Measurements from ENCODE around the gene LGALS3BP.
"Not testable (repeated sequence)": the region's sequence is repeated elsewhere in the genome, so short reads cannot be mapped to it uniquely, and the experiment has no call there.

Gene LGALS3BP

DNA sequence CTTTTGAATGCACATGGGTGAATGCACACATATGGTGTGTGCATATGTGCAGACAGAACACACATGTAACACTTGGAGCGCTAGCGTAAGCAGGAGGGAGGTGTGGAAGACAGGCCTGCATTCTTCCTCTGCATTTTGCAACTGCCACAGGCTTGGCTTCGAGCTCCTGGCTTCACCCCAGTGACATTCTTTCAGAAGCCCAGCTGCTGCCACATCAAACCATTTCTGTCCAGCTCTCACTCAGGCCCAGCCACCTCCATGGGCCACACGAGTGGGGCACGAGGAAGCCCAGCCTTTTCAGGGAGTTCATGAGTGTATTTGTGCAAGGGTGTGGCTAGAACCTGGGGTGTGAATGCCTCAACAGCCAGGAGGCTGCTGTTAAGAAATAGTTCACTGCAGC, 18.8 kb downstream of the LGALS3BP start:
- DNase-seq, result no peak

DNA sequence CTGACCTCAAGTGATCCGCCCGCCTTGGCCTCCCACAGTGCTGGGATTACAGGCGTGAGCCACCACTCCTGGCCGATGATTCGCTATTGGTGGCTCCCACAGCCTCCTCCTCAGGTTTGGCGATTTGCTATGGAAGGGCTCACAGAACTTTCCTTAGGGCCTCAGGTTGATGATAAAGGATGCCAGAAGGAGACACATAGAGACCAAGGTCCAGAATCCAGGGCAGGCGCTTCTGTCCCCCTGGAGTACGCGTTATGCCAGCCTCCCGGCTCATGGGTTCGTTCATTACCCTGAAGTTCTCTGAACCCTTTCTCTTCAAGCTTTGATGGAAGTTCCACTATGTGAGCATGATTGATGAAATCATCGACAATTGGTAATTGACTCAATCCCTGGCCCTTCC, 19.9 kb downstream of the LGALS3BP start:
- no peak for DNase-seq

DNA sequence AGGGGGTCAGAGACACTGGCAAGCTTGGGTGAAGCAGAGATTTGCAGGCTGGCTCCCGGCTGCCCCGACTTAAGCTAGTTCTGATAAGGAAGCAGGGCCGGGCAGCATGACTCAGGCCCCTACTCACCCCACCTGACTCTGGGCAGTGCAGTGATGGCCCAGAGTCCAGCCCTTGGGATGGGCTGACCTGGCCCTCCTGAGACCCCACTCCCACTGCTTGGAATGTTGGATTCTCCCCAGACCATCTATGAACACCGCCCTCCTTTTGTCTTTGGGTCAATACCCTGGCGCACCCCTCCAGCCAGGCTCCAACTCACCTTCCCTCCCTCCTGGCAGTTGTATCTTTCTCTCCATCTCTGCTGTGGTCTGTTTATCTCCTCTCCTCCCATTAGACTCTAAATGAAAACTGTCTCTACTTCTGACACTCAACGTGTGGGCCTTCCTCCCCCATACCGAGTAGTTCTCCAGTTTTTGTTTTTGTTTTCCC, 21.0 kb downstream of the LGALS3BP start:
- no peak for DNase-seq

DNA sequence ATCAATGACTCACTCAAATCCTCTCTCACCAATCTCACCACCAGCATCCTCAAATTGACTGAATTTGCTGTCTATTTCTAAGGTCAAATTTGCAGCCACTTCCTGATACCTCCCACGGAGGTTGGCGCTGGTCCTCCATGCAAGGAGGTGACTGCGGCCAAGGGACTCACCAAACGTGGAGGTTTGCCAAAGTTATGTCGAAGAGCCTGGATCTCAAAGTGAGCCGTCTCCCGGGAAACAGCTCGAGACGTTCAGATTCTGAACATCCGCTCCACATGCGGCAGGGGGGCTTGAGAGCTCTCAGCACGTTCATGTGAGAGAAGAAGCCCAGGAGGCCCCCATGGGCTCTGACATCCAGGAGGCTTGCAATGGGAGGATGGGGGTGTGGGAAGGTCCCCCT, 22.6 kb downstream of the LGALS3BP start:
- DNase-seq, result no peak

DNA sequence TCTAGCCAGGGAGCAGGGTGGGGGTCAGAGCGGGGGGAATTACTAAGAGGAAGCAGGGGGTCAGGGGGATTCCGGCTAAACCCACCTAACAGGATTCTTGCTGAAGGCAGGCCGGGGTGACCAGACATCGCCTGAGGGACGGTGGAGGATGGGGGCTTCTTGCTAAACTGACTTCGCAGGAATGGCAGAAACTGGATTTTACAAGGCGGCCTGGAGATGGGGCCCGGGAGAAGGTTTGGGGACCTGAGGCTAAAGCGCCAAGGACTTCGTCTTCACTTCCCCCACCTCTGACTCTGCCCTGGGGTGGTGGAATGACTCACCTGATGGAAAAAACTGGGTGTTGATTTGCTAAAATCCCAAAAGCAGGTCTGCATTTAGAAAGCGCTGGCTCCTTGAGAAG, 23.5 kb downstream of the LGALS3BP start:
- DNase-seq, result no peak

DNA sequence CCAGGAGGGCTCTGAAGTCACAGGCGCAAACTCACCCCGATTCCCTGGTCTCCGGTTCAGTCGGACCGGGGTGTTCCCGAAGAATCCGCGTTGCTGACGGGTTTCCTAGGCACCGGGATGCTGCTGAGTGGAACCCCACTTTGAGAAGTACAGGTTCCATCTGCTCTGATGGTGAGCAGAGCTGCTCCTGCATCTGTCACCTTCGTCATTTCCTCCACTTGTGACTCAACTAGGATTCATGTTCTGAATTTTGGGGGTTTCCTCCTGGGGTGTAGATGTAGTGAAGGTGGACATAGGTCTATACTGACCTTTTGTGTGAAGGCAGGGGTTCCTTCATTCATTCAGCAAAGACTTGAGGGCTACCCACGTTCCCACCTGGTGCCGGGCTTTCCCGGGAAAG, 25.0 kb downstream of the LGALS3BP start:
- DNase-seq, result no peak

DNA sequence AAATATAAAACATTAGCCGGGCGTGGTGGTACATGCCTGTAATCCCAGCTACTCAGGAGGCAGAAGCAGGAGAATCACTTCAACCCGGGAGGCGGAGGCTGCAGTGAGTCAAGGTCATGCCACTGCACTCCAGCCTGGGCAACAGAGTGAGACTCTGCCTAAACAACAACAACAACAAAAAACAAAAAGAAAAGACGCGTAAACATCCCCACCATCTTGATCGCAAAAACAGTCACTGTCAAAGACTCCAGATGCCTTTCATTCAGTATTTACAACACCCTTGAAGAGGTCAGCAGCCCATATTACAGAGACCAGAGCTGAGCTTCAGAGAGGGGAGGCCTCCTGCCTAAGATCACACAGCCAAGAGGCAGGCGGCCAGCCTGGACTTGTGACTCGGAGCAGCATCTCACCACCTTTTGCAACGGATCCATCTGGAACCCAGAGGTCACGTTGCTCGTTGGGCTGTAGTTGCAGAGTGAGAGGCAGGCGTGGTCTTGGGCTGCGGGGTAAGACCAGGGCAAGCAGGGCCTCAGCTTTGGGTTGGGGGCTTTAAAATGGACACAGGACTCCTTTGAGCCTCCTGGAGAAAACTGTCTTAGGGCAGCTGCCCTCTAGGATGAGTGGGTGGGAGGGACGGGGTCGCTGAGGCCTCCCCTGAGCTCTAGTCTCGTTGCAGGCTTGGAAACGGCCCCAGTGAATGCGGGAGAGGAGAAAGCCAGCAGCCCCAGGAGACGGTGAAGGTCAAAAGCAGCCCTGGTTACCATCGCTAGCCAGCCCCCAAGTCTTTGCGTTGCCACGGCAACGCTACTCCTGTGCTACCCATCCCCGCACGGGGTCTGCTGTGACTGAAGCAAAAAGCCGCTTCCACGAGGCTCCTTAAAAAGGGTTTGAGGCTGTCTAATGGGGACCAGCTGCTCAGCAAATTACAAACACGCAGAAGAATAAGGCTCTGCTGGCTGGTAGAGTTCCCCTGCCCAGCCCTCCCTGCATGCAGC, 26.1 kb downstream of the LGALS3BP start:
- no peak for DNase-seq

DNA sequence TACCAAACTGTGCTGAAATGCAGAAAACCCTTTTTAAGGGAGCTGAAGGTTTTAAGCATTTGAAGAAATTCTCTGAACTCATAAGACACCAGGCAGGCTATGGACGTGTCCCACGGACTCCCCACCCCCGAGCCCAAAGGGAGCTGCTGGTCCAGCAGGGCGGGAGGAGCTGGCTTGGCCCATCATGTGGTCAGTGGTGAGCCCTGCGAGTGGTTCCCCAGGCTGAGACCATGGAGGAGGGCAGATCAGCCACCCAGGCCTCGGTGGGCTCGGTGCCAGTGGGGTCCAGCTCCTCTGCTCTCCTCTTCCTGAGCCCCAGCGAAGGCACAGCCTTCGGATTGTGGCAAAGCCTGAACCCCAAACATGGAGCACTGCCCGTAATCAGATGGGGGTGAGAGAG, 27.0 kb downstream of the LGALS3BP start:
- no peak for DNase-seq

DNA sequence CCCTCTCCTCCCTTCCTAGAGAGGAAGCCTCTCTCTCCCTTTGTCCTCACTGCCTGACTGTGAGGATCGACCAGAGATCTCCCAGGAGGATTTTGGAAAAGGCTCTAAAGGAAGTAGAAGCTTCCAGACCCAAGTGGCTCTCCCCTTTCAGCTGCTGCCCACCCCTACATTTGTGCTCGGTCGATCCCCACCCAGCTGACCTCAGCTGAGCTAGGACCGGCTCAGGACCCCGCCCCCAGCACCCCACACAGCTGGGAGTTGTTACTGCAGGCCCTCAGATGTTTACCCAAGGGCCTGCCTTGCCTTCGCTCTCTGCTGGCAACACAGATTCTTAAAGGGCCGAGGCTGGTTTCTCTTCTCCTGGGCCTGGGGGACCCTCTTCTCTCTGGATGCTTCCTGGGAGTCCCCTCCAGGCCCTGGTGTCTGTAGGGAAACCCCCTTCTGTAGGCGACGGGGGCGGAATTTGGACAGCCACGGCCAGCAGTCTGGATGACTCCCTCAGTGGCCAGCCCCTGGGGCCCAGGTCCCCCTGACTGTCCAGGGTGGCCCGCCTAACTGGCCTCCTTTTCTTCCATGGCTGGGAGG, 27.7 kb downstream of the LGALS3BP start:
- DNase-seq, result no peak

DNA sequence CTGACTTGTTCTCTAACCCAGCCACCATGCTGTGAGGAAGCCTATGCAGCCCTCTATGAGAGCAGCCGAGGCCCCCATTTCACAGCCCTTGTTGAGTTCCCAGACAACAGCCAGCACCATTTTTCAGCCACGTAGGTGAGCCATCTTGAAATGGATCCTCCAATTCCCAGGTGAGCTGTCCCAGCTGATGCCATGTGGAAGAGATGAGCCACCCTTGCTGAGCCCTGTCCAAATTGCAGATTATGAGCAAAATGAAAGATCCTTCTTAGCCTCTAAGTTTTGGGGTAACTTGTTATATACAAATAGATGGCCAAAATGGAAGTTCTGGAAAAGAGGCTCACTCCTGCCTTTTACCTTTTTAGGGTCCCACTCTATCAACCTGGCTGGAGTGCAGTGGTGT, 28.9 kb downstream of the LGALS3BP start:
- no peak for DNase-seq

DNA sequence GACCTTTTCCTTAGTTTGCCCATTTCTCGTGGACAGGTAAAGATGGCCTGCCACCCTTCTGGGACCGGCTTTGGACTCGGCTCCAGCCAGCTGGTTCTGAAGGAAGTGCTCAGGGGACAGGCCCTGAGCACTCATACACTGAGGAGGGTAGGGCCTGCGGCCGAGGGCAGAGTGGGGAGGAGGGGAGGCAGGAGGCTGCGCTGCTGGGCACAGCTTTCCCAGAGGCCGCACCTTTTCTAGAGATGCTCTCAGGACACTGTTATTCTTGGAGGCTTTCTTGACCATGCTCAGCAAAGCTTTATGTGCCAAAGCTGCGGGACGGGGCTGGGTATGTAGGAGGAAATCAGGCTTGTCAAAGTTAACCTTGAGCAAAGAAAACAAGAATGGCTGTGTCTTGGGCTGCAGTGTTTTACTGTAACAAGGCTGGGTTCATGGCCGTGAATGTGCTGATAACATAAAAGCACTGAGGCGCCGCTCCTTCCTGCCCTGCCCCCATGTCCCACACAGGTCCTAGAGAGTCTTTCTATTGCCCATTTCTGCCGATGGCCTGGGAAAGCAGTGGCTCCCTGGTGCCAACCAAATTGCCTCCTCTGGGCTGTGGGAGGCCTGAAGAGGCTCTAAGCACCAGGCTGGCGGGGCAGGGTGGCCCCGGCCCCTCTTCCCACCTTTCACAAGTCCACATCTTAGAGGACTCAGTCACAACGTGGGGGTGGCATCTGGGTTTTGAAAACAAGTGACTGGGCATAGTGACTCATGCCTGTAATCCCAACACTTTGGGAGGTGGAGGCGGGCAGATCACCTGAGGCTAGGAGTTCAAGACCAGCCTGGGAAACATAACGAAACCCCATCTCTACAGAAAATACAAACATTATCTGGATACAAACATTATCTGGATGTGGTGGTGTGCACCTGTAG, 32.2 kb downstream of the LGALS3BP start:
- DNase-seq, result no peak

DNA sequence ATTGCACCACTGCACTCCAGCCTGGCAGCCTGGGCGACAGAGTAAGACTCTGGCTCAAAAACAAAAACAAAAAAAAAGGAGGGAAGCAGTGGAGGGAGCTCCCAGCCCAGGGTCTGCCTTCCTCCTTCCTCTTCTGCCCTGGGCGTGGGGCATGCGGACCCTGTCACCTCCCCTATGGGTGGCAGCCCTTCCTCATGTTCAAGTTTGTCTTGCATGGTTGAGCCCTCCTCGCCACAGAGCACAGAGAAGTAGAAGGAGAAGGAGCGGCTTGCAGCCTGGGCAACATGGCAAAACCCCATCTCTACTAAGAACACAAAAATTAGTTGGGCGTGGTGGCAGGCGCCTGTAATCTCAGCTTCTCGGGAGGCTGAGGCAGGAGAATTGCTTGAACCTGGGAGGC, 33.1 kb downstream of the LGALS3BP start:
- DNase-seq, result no peak

DNA sequence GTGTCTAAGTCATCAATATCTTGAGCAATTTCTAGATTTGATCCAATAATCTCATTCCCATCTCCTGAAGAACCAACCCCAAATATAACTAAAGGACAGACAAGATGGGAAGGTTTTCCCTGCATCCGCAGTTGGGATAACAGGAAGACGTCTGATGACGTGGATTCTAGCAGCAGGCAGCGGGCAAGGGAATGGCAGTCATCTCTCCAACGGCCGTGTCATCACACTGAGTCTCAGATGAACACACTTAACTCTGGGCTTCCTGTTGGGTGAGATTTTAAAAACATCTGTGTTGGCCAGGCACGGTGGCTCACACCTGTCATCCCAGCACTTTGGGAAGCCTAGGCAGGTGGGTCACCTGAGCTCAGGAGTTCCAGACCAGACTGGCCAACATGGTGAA, 33.6 kb downstream of the LGALS3BP start:
- no peak for DNase-seq

DNA sequence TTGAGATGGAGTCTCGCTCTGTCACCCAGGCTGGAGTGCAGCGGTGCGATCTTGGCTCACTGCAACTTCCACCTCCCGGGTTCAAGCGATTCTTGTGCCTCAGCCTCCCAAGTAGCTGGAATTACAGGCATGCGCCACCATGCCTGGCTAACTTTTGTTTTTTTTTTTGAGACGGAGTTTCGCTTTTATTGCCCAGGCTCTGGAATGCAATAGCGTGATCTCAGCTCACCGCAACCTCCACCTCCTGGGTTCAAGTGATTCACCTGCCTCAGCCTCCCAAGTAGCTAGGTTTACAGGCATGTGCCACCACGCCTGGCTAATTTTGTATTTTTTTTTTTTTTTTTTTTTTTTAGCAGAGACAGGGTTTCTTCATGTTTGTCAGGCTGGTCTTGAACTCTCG, 34.3 kb downstream of the LGALS3BP start:
- DNase-seq, result not testable (repeated sequence)

DNA sequence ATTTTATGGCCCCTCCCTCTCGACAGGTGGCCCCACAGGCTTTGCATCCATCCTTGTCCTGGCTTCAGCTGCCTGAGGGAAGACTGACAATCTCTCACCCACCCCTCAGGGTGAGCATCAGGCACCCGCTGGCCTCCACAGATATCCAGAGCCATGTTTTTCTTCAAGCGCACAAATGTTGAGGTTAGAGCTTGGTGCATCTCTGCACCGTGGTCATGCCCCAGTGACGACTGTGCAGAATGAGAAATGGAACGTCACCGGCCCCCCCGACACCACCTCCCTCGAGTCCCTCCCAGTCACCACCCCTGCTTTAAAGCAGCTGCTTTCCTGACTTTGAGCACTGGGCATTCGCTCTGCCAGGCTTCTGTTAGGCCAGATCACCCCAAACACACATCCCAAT, 34.8 kb downstream of the LGALS3BP start:
- no peak for DNase-seq

DNA sequence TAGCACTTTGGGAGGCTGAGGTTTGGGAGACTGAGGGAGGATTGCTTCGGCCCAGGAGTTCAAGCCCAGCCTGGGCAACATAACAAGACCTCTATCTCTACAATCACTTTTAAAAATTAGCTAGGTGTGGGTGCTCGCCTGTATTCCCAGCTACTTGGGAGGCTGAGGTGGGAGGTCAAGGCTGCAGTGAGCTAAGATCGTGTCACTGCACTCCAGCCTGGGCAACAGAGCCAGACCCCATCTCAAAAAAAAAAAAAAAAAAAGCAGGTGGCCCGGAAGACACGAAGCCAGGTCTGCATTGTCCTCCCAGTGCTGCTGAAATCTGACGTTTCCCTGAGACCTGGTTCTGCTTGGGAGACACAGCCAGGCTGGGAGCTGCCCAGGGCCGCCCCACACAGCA, 35.7 kb downstream of the LGALS3BP start:
- DNase-seq, result no peak

DNA sequence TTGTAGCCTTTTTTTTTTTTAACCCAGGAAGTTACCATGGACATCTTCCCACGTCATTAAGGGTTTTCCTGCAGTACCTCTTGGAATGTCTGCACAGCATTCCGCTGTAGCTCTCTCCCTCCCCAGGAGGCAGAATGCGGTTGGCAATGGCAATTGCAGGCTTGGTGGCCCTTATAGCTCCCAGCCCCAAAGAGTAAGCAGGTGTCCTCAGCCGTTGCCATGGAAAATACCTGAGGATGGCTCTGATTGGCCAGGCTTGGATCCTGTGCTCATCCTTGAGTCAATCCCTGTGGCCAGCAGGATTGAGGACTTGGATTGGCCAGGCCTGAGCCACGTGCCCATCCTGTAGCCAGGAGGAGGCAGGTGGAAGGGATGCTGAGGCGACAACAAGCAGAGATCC, 39.0 kb downstream of the LGALS3BP start:
- peak; percentile 29 for DNase-seq

DNA sequence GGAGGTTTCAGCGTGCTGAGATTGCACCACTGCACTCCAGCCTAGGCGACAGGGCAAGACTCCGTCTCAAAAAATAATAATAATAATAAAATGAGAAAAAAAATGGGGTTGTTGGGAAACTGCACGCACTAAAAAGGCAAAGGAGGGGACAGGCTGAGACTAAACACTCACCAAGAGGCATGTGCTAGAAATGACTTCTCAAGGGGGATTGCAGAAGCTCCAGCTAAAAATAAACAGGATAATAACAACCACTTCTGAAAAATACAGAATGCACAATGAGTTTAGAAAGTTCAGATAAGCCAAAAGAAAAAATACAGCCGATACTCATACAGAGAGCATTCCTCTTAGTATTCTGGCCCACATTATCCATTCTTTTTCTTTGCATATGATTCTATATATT, 39.5 kb downstream of the LGALS3BP start:
- DNase-seq, result no peak

DNA sequence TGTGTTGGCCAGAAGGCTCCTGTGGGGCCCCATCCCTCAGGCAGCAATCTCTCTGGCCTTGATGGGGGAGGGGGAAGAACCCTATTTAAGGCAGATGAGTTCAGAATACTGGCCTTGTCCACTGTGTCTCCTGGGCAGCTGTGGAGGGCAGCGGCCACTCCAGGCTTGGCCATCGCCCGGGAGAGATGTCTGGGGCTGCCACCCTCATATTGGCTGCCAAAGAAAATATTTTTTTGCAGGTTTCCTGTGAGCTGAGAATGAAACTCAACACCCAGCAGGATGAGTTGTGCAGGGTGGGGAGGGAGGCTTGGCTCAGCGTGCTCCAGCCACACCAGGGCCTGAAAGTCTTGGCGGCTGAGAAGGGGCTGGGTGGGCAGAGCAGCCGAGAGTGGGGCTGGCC, 40.1 kb downstream of the LGALS3BP start:
- DNase-seq, result no peak

DNA sequence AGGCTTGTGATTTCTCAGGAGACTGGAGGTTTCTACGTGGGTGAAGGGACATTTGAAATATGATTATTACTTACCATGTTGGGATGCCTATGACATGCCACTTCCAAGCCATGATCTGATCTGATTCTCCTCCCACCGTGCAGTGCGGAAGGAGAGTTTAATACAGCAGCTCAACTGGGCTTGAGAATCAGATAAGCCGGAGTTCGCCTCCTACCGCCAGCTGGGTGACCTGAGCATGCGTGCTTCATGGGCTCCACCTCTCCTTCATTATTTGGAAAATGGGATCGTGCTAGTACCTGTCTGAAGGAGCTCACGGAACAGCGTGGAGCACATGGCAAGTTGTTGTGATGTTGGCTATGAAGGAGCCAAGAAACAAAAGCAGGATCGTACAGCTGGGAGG, 42.2 kb downstream of the LGALS3BP start:
- no peak for DNase-seq

DNA sequence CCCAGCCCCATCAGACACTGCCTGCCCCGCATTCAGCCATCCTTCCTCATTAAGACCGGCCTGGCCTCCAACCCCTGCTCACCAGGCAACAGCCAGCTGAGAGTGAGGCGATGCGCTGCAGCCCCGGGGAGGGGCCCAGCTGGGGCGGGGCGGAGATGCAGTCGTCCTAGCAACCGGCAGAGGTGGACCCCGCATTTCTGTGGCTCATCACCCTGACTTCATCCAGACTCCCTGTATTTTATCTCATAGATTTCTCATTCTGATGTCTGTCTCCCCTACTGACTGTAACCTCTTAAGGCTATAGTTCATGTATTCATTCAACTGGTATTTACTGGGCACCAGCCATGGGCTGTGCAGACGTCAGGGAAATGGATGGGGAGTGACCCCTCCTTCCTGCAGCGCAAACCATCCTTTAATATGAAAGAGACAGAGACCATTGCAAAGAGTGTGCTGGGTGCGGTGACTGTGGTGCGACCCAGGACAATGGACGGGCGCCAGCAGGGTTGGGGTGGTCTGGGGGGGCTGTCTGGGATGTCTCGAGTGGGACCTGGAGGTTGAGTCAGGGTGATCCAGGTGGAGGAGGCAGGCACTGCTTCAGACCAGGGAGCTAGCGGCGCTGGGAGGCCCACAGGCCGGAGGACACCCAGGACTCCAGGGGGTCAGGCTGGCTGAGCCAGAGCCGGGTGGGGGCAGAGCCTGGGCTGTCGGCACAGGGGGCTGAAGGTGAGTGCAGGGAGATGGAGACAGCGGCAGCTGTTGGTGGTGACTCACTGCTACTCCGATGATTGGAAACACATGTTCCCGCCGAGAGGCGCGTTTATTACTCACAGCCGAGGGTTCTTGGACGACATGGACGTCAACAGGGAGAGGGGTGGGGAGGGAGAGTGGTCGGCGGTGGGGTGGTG, 44.1 kb downstream of the LGALS3BP start:
- DNase-seq, result no peak

All from NCI-H1436 (cell line).